Activated T-cell treated with anti-CD3 and anti-CD28 coated beads, Interleukin-2, amount 50 U/mL, for 72 hours (primary cell): ENCODE measurements around the gene POLD3. TPM values are rescaled to one million over a fixed set of nuclear protein-coding genes. Genes with fewer than 3 reads are reported as not detected.

Experiments
- ATAC-seq, 2 donors: fragments of 150-1000 bp; cut with Tn5 transposase; replicated peaks in 1 of 2; 2 replicates each; pipeline ENCODE4 v1.10.0; 2021; ENCODE audit warnings: moderate library complexity in 2 of 2, mild to moderate bottlenecking in 1 of 2
- DNase-seq, 2 donors: peaks; one replicate each; pipeline ENCODE4 v3.0.0; 2021 to 2022; ENCODE audit warnings: mixed read lengths in 1 of 2
- H3K27ac Mint-ChIP-seq: one replicate; pipeline ENCODE4 v1.8.0; 2022; ENCODE audit warnings: mild to moderate bottlenecking, moderate library complexity, mixed read lengths
- H3K27me3 Mint-ChIP-seq: one replicate; pipeline ENCODE4 v1.8.0; 2022; ENCODE audit warnings: low read depth, mixed read lengths
- H3K36me3 Mint-ChIP-seq, 2 donors: one replicate each; pipeline ENCODE4 v1.8.0; 2022; ENCODE audit warnings: mixed read lengths in 2 of 2, mild to moderate bottlenecking in 1 of 2; ENCODE audit not compliant: insufficient read depth in 2 of 2
- H3K4me1 Mint-ChIP-seq: one replicate; pipeline ENCODE4 v1.8.0; 2022; ENCODE audit warnings: low read depth, mixed read lengths
- H3K4me3 Mint-ChIP-seq, 2 donors: one replicate each; pipeline ENCODE4 v1.8.0; 2022; ENCODE audit warnings: mild to moderate bottlenecking in 2 of 2, mixed read lengths in 2 of 2, moderate library complexity in 2 of 2
- H3K9me3 Mint-ChIP-seq, 2 donors: one replicate each; pipeline ENCODE4 v1.8.0; 2022; ENCODE audit warnings: mixed read lengths in 2 of 2
- total RNA-seq, 2 donors: library from RNA; stranded (reverse); gene quantifications; one replicate each; pipeline ENCODE4 v1.2.3, GENCODE V29; 2022

Gene POLD3
- total RNA-seq, 2 donors from 2014 or later: 57.7 to 63.9 TPM

DNA sequence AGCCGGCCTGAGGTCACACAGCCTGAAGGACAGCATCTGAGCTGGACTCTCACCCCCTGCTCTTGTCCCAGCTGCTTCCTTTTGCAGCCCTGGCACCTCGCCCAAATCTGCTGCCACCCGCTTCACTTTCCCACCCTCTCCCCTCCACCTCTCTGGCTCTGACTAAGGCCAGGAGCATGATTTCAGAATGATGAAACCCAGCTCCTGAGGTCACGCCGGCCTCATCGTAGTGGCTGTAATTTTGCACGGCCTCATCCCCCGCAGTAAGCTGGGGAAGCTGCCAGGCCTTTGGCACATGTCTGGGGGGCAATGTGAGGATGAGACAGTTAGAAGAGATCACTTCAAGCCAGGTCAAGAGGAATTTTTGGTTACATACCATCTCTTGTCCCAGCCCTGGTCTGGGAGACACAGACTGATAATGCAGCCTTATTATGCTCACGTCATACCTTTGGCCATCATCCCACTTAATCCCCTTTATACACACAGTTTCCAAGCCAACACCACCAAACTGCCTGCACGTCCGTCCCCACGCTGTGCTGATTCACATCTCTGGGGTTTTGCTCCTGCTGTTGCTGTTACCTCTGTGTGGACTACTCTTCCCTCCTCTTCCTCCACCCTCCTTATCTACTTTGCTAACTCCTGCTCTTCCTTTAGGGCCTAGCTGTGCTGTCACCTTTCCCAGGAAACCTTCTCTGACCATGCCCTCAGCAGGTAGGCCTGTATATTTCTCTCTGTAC, 80.7 kb downstream of the POLD3 start:
- ATAC-seq: no peak
- no peaks in the 10 kb centered on the region for H3K4me1 Mint-ChIP-seq
- no peak overlapping the region for H3K4me3 Mint-ChIP-seq
- no peaks in the 10 kb centered on the region for H3K27me3 Mint-ChIP-seq
- H3K36me3 Mint-ChIP-seq: no peaks in the 10 kb centered on the region
- H3K9me3 Mint-ChIP-seq: no peaks in the 10 kb centered on the region
- no peak overlapping the region for H3K27ac Mint-ChIP-seq
- DNase-seq: no peak

DNA sequence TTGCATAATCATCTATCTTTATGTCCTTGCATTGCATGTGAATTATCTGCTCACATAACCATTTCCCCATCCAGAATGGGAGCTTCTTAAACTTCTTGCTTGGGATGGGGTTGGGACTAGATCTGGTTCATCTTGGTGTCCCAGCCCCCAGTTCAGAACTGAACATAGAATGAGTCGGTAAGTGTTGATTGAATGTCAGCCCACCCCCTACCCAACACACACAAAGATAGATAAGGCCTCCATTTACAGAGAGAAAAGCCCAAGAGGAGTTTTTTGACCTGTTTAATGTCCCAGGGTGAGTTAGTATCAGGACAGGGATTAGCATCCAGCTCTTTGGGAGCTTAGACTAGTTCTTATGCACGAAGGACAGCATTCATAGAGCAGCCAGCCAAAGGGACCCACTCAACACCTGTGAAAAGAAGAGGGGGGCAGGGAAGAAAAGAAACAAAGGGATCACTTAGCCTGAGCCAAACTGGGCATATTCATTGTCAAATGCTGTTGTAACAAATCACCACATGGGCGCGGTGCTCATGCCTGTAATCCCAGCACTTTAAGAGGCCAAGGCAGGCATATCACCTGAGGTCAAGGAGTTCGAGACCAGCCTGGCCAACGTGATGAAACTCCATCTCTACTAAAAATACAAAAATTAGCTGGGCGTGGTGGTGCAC, 81.4 kb downstream of the POLD3 start:
- no peak for DNase-seq
- Mint-ChIP-seq H3K9me3 (no peaks in the 10 kb centered on the region), H3K4me1 (no peaks in the 10 kb centered on the region), H3K4me3 (no peak overlapping the region), H3K27me3 (no peaks in the 10 kb centered on the region), H3K27ac (no peak overlapping the region), H3K36me3 (no peaks in the 10 kb centered on the region)
- no peak for ATAC-seq

- H3K36me3 Mint-ChIP-seq: no peaks in the 10 kb centered on the region
- H3K4me3 Mint-ChIP-seq: no peak overlapping the region
- no peaks in the 10 kb centered on the region for H3K9me3 Mint-ChIP-seq
- H3K27ac Mint-ChIP-seq: no peak overlapping the region
- DNase-seq: no peak
- no peak for ATAC-seq
- H3K4me1 Mint-ChIP-seq: no peaks in the 10 kb centered on the region
- H3K27me3 Mint-ChIP-seq: peaks cover 5% of the 10 kb centered on the region
Observed at GRCh38 chr11:74675761-74676160, 83.4 kb downstream of the POLD3 start.

DNA sequence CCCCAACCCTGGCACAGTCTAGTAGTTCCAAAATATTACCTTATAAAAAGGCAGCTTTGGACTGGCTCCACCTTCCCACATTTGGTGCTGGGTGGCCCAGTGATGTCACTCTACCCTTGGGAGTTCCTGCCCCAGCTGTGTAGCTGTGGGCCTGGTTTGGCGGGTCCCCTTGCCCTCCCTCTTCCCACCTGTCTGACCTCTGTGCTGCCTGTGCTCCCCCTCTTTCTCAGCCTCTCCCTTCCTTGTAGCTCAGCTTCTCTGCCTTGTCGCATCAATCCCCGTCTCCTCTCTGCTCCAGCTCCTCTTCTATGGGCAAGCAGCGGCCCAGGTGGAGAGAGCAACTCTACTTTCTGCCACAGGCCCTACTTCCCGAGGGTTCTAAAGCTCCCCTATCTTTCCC, 84.2 kb downstream of the POLD3 start:
- no peak for DNase-seq
- Mint-ChIP-seq H3K4me3 (no peak overlapping the region), H3K27me3 (peaks cover 7% of the 10 kb centered on the region), H3K36me3 (no peaks in the 10 kb centered on the region), H3K9me3 (no peaks in the 10 kb centered on the region), H3K4me1 (no peaks in the 10 kb centered on the region), H3K27ac (no peak overlapping the region)
- ATAC-seq: no peak

- Mint-ChIP-seq H3K27me3 (peaks cover 10% of the 10 kb centered on the region), H3K36me3 (no peaks in the 10 kb centered on the region), H3K4me3 (no peak overlapping the region), H3K27ac (no peak overlapping the region), H3K9me3 (no peaks in the 10 kb centered on the region), H3K4me1 (no peaks in the 10 kb centered on the region)
- ATAC-seq: no peak
- no peak for DNase-seq
Observed at GRCh38 chr11:74677131-74677530, 84.7 kb downstream of the POLD3 start.

GRCh38 chr11:74678041-74678440, 85.7 kb downstream of the POLD3 start:
- H3K9me3 Mint-ChIP-seq: no peaks in the 10 kb centered on the region
- H3K4me3 Mint-ChIP-seq: no peak overlapping the region
- H3K36me3 Mint-ChIP-seq: no peaks in the 10 kb centered on the region
- no peak overlapping the region for H3K27ac Mint-ChIP-seq
- no peak for DNase-seq
- H3K4me1 Mint-ChIP-seq: no peaks in the 10 kb centered on the region
- H3K27me3 Mint-ChIP-seq: peaks cover 19% of the 10 kb centered on the region
- no peak for ATAC-seq

- H3K4me3 Mint-ChIP-seq: no peak overlapping the region
- no peaks in the 10 kb centered on the region for H3K9me3 Mint-ChIP-seq
- peaks cover 22% of the 10 kb centered on the region for H3K27me3 Mint-ChIP-seq
- H3K36me3 Mint-ChIP-seq: no peaks in the 10 kb centered on the region
- ATAC-seq: no peak
- no peak overlapping the region for H3K27ac Mint-ChIP-seq
- H3K4me1 Mint-ChIP-seq: peaks cover 2% of the 10 kb centered on the region
- DNase-seq: no peak
Observed at GRCh38 chr11:74678591-74679512, 86.5 kb downstream of the POLD3 start.

GRCh38 chr11:74679513-74679865, 87.1 kb downstream of the POLD3 start:
- no peak for DNase-seq
- no peak overlapping the region for H3K27ac Mint-ChIP-seq
- ATAC-seq: no peak
- H3K27me3 Mint-ChIP-seq: peaks cover 28% of the 10 kb centered on the region
- no peaks in the 10 kb centered on the region for H3K9me3 Mint-ChIP-seq
- peaks cover 6% of the 10 kb centered on the region for H3K4me1 Mint-ChIP-seq
- H3K36me3 Mint-ChIP-seq: no peaks in the 10 kb centered on the region
- H3K4me3 Mint-ChIP-seq: no peak overlapping the region

DNA sequence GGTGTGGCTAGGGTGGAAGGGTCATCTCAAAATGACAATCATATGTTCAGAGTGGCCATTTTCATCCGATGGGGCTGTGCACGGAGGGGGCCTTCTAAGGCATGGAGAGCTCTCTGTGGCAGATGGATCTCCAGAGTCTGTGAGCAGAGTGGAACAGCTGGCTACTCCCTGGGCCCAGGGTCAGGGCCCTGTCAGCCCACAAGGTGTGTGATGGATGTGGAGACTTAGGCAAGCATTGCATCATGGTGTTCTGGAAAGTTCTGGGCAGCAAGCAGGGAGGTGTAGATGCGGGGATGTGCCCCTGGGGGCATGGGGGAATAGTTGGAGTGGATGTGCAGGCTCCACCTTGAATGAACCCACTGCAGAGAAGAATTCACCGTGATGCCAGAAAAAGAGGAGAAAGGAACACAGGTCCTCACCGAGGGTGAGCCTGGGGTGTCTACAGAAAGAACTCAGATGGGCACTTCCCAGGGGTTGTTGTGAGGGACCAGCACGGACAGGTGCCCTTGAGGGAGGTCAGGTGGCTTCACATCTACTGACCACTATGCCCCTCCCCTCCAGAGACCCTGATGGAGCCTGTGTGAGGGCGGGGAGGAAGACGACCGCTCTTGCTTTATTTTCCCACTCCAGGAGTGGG, 87.8 kb downstream of the POLD3 start:
- Mint-ChIP-seq H3K36me3 (no peaks in the 10 kb centered on the region), H3K27me3 (peaks cover 35% of the 10 kb centered on the region), H3K4me3 (no peak overlapping the region), H3K9me3 (no peaks in the 10 kb centered on the region), H3K27ac (no peak overlapping the region), H3K4me1 (peaks cover 6% of the 10 kb centered on the region)
- ATAC-seq: no peak
- no peak for DNase-seq

- ATAC-seq (no peak), DNase-seq (no peak)
- Mint-ChIP-seq H3K9me3 (no peaks in the 10 kb centered on the region), H3K4me1 (peaks cover 6% of the 10 kb centered on the region), H3K27me3 (peaks cover 37% of the 10 kb centered on the region), H3K36me3 (no peaks in the 10 kb centered on the region), H3K4me3 (no peak overlapping the region), H3K27ac (no peak overlapping the region)
Observed at GRCh38 chr11:74680703-74681531, 88.5 kb downstream of the POLD3 start.

DNA sequence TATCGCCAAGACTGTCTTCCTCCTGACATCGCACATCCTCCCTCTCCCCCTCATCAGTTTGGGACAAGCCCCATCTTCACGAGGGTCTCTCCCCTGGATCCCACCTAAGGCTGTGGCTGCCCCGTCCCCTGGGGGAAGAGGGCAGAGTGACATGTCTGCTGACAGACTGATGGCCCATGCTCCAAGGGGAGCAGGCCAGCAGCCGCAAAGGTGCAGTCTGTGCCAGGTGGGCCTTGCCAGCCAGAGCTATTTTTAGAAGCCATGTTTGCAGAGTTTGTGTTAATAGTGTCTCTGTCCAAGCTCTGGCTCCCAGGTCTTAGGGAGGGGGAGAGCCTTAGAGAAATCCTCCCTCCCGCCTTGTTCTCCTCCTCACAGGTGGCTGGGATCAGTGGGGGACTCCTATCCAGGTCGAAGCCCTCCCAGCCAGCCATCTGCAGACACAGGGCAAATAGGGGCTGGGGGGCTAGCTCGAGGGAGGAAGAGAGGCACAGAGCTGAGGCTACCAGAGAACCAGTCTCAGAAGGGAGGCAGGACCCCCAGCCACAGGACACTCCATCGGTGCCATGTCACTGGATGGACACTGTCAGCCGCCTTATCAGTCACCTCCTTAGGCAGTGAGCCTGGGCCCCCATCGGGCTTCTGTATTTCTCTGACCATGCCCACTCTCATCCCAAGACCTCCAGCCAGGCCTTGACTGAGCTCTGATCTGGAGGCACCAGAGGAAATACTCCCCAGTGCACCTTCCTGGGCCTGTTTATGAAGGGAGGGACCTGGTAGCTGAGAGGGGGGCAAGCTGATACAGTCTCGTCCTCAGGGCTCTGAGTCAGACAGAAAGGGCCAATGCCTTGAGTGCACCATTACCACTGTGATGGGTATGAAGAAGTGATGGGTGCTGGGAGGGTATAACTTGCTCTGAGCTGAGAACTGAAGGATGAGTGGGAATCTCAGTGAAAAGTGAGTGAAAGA, 89.6 kb downstream of the POLD3 start:
- Mint-ChIP-seq H3K36me3 (no peaks in the 10 kb centered on the region), H3K4me3 (no peak overlapping the region), H3K27ac (no peak overlapping the region), H3K9me3 (no peaks in the 10 kb centered on the region), H3K27me3 (peaks cover 37% of the 10 kb centered on the region), H3K4me1 (peaks cover 6% of the 10 kb centered on the region)
- no peak for DNase-seq
- no peak for ATAC-seq
